GM23248 (cell line): ENCODE results near the gene SCLT1.

Experiments
- EZH2 ChIP-seq: fragments of 200-600 bp; sonication (generic); IDR thresholded peaks from 2 replicates; pipeline ENCODE4 v1.6.1; 2018; ENCODE audit warnings: antibody characterized with exemption, mild to moderate bottlenecking; ENCODE audit not compliant: insufficient read depth, poor library complexity, severe bottlenecking
- EZH2phosphoT487 ChIP-seq: fragments of 200-600 bp; sonication (generic); IDR thresholded peaks from 2 replicates; pipeline ENCODE4 v1.6.1; 2018; ENCODE audit warnings: antibody characterized with exemption, moderate library complexity, mild to moderate bottlenecking, low read depth; ENCODE audit not compliant: insufficient read depth

- TF ChIP-seq EZH2 (no peak), EZH2phosphoT487 (no peak)
Measured at GRCh38 chr4:128879971-128880370, 213.4 kb downstream of the SCLT1 start.
